SU-DHL-6 (cell line): ENCODE data around the gene UBAC1.

Experiments used
- H2AFZ ChIP-seq: fragments of 200-600 bp; sonication (generic); 2 replicates; pipeline ENCODE4 v1.6.1; 2014; ENCODE audit warnings: low read depth, mild to moderate bottlenecking, moderate library complexity, mixed read lengths, antibody characterized with exemption, low read length; ENCODE audit not compliant: severe bottlenecking
- H3F3A ChIP-seq: fragments of 200-600 bp; shearing (Covaris generic); 2 replicates; pipeline ENCODE4 v1.6.0; 2016; ENCODE audit warnings: antibody characterized with exemption, mild to moderate bottlenecking; ENCODE audit not compliant: insufficient read depth
- H3K27ac ChIP-seq: fragments of 200-600 bp; sonication (generic); 2 replicates; pipeline ENCODE4 v1.5.1; 2016; ENCODE audit warnings: low read depth, mild to moderate bottlenecking, low read length, moderate library complexity, mixed read lengths
- H3K27me3 ChIP-seq: fragments of 200-600 bp; sonication (generic), shearing (Covaris generic); 2 replicates; pipeline ENCODE4 v1.6.0; 2014; ENCODE audit warnings: mild to moderate bottlenecking, low read length
- H3K36me3 ChIP-seq: fragments of 200-600 bp; sonication (generic); 2 replicates; pipeline ENCODE4 v1.6.1; 2014; ENCODE audit warnings: mild to moderate bottlenecking, low read length, mixed read lengths
- H3K4me2 ChIP-seq: fragments of 300-600, 200-600 bp; shearing (Covaris generic), sonication (generic); 2 replicates; pipeline ENCODE4 v1.6.0; 2014; ENCODE audit warnings: low read length, low read depth, mild to moderate bottlenecking; ENCODE audit not compliant: poor library complexity, severe bottlenecking
- H3K4me3 ChIP-seq: fragments of 200-600 bp; sonication (generic); 2 replicates; pipeline ENCODE4 v1.5.1; 2014; ENCODE audit warnings: antibody characterized with exemption, low read length, mild to moderate bottlenecking, mixed read lengths; ENCODE audit not compliant: insufficient read depth, poor library complexity, severe bottlenecking
- H3K79me2 ChIP-seq: fragments of 200-600 bp; sonication (generic); 2 replicates; pipeline ENCODE4 v1.6.1; 2014; ENCODE audit warnings: mild to moderate bottlenecking, low read length, moderate library complexity; ENCODE audit not compliant: insufficient read depth
- H3K9ac ChIP-seq: fragments of 200-600 bp; sonication (generic); 2 replicates; pipeline ENCODE4 v1.7.0; 2014; ENCODE audit warnings: mild to moderate bottlenecking, low read length
- H3K9me2 ChIP-seq: fragments of 200-600 bp; sonication (generic); replicated peaks from 2 replicates; pipeline ENCODE4 v1.6.1; 2014; ENCODE audit warnings: low read length; ENCODE audit not compliant: insufficient read depth
- H3K9me3 ChIP-seq: fragments of 200-600 bp; sonication (generic); 2 replicates; pipeline ENCODE4 v1.6.1; 2014; ENCODE audit warnings: low read length, mixed read lengths; ENCODE audit not compliant: insufficient read depth
- H4K20me1 ChIP-seq: fragments of 200-600 bp; sonication (generic); 2 replicates; pipeline ENCODE4 v1.6.1; 2014; ENCODE audit warnings: low read depth, mild to moderate bottlenecking, antibody characterized with exemption, low read length, moderate library complexity, mixed read lengths
- EZH2phosphoT487 ChIP-seq: fragments of 200-600 bp; sonication (generic), shearing (Covaris generic); conservative IDR thresholded peaks from 2 replicates; pipeline ENCODE4 v1.6.1; 2018; ENCODE audit warnings: mild to moderate bottlenecking, antibody characterized with exemption, low read length, moderate library complexity, mixed read lengths
- TF ChIP-seq, protein P1 (sequence below): fragments of 200-600 bp; sonication (generic); IDR thresholded peaks from one replicate; pipeline ENCODE4 v1.5.1; 2017; ENCODE audit warnings: antibody characterized with exemption, mild to moderate bottlenecking, low read length, moderate library complexity; ENCODE audit not compliant: insufficient read depth, poor library complexity, severe bottlenecking

The UBAC1 gene

DNA sequence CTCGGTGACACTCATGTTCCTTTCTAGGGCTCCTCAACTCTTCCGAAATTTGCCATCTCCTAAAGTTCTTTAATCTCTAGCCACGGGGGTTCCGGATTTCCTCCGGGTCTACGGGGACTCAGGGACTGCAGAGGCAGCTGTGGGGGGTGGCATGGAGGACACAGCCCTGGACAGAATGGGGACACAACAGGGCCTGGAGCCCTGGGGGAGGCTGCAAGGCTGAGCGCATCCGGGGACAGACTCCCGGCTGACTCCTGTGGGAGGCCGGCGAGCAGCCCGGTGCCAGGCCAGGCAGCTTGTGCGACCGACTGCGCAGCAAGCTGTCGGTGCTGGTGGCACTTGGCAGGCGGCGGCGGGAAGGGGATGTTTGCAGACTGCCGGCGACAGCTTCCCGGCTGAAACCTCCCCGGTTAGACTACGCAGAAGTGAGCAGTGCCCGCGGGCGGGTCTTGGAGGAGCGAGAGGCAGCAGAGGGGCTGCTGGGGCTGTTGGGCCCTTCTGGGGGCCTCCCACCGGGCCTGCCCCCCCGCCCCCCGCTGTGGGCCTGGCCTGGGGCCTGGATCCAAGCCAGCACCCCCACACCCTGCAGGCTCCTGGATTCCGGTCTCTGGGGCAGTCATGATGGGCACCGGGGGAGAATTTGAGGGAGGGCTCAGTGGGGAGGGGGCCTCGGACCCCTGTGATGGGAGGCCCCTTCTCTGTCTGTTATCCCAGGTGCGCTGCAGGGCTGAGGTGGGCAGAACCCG is 28.7 kb upstream of the UBAC1 start:
- Histone ChIP-seq H3K4me2 (no peak overlapping the region), H3F3A (no peaks in the 10 kb centered on the region), H2AFZ (no peak overlapping the region), H3K9ac (no peak overlapping the region), H3K27ac (no peak overlapping the region), H4K20me1 (no peaks in the 10 kb centered on the region), H3K79me2 (no peaks in the 10 kb centered on the region), H3K9me3 (no peaks in the 10 kb centered on the region), H3K27me3 (no peaks in the 10 kb centered on the region), H3K36me3 (no peaks in the 10 kb centered on the region), H3K4me3 (no peak overlapping the region), H3K9me2 (no peaks in the 10 kb centered on the region)
- no peak for TF ChIP-seq EZH2phosphoT487
- TF ChIP-seq, protein P1, sequence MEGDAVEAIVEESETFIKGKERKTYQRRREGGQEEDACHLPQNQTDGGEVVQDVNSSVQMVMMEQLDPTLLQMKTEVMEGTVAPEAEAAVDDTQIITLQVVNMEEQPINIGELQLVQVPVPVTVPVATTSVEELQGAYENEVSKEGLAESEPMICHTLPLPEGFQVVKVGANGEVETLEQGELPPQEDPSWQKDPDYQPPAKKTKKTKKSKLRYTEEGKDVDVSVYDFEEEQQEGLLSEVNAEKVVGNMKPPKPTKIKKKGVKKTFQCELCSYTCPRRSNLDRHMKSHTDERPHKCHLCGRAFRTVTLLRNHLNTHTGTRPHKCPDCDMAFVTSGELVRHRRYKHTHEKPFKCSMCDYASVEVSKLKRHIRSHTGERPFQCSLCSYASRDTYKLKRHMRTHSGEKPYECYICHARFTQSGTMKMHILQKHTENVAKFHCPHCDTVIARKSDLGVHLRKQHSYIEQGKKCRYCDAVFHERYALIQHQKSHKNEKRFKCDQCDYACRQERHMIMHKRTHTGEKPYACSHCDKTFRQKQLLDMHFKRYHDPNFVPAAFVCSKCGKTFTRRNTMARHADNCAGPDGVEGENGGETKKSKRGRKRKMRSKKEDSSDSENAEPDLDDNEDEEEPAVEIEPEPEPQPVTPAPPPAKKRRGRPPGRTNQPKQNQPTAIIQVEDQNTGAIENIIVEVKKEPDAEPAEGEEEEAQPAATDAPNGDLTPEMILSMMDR = no peak

DNA sequence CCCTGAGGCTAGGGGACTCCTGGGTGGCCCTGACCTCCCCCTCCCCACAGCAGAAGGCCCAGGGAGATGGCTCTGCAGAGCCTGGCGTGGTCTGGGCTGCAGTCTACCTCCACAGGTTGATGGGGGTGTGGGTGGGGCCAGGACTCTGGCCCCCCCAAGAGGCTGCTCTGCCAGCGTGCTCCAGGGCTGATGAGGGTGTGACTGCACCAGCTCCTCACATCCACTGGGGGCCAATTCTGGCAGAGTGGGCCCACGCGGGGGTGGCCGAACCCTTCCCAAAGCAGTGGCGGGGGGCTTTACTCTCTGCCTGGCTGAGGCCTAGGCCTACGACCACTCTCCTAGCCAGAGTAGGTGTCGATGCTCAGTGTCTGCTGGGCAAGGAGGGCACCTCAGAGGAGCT is 28.0 kb upstream of the UBAC1 start:
- H3K79me2 ChIP-seq = no peaks in the 10 kb centered on the region
- no peak for TF ChIP-seq EZH2phosphoT487
- TF ChIP-seq, protein P1 = no peak

GRCh38 chr9:135988493-135988892 is 27.3 kb upstream of the UBAC1 start:
- no peak overlapping the region for H3K4me3 ChIP-seq
- H3K79me2 ChIP-seq = no peaks in the 10 kb centered on the region

More for the DNA sequence above, 28.0 kb upstream of the UBAC1 start:
- H3K4me2 ChIP-seq = no peak overlapping the region
- no peaks in the 10 kb centered on the region for H3K36me3 ChIP-seq
- H3K9me3 ChIP-seq = no peaks in the 10 kb centered on the region
- H3K9me2 ChIP-seq = no peaks in the 10 kb centered on the region
- H3K27me3 ChIP-seq = no peaks in the 10 kb centered on the region
- no peak overlapping the region for H3K27ac ChIP-seq
- no peaks in the 10 kb centered on the region for H3F3A ChIP-seq
- H3K9ac ChIP-seq = no peak overlapping the region
- H2AFZ ChIP-seq = no peak overlapping the region
- no peak overlapping the region for H3K4me3 ChIP-seq
- no peaks in the 10 kb centered on the region for H4K20me1 ChIP-seq

More at GRCh38 chr9:135988493-135988892, 27.3 kb upstream of the UBAC1 start:
- Histone ChIP-seq H3K9me3 (no peaks in the 10 kb centered on the region), H3K27ac (no peak overlapping the region), H4K20me1 (no peaks in the 10 kb centered on the region), H3K9ac (no peak overlapping the region), H3F3A (no peaks in the 10 kb centered on the region), H2AFZ (no peak overlapping the region), H3K27me3 (no peaks in the 10 kb centered on the region), H3K36me3 (no peaks in the 10 kb centered on the region), H3K9me2 (no peaks in the 10 kb centered on the region), H3K4me2 (no peak overlapping the region)
- no peak for TF ChIP-seq EZH2phosphoT487
- TF ChIP-seq, protein P1 = no peak
